WERI-Rb-1 (cell line): ENCODE data around the gene PSMF1.

Experiments
- DNase-seq: peaks from one replicate; pipeline ENCODE4 v3.0.0-alpha.2; 2020
- H3K27ac ChIP-seq: fragments of 250-450 bp; sonication (Bioruptor Pico); 2 replicates; pipeline ENCODE4 v1.5.1; 2020; ENCODE audit warnings: mild to moderate bottlenecking, moderate library complexity
- H3K27me3 ChIP-seq: fragments of 250-450 bp; sonication (Bioruptor Pico); 2 replicates; pipeline ENCODE4 v1.5.1; 2021; ENCODE audit warnings: mild to moderate bottlenecking, low read depth, moderate library complexity; ENCODE audit not compliant: insufficient read depth, severe bottlenecking
- H3K36me3 ChIP-seq: fragments of 250-450 bp; sonication (Bioruptor Pico); 2 replicates; pipeline ENCODE4 v1.5.1; 2020; ENCODE audit warnings: mild to moderate bottlenecking, moderate library complexity
- H3K4me3 ChIP-seq: 2 replicates; pipeline ENCODE4 v1.5.1; 2011; ENCODE audit warnings: low read depth, mild to moderate bottlenecking, control low read depth, low read length
- H3K9me3 ChIP-seq: fragments of 250-450 bp; sonication (Bioruptor Pico); 2 replicates; pipeline ENCODE4 v1.5.1; 2021; ENCODE audit warnings: mild to moderate bottlenecking, moderate library complexity; ENCODE audit not compliant: severe bottlenecking
- TF ChIP-seq, protein P1 (sequence below): IDR thresholded peaks from 2 replicates; pipeline ENCODE4 v1.5.1; 2011; ENCODE audit warnings: low read depth, mild to moderate bottlenecking, control low read depth, inconsistent platforms, low read length

PSMF1 gene

GRCh38 chr20:1118336-1119127 lies at the start of gene PSMF1:
PSMF1 (plus strand) TSS chr20:1118602; CDS start chr20:1118774, 172 bp downstream.
- Histone ChIP-seq H3K9me3 (no peaks in the 10 kb centered on the region), H3K36me3 (peaks cover 20% of the 10 kb centered on the region), H3K4me3 (peak within 1 kb of the TSS; percentile 91), H3K27me3 (no peaks in the 10 kb centered on the region), H3K27ac (peak within 1 kb of the TSS; percentile 79)
- TF ChIP-seq, protein P1, sequence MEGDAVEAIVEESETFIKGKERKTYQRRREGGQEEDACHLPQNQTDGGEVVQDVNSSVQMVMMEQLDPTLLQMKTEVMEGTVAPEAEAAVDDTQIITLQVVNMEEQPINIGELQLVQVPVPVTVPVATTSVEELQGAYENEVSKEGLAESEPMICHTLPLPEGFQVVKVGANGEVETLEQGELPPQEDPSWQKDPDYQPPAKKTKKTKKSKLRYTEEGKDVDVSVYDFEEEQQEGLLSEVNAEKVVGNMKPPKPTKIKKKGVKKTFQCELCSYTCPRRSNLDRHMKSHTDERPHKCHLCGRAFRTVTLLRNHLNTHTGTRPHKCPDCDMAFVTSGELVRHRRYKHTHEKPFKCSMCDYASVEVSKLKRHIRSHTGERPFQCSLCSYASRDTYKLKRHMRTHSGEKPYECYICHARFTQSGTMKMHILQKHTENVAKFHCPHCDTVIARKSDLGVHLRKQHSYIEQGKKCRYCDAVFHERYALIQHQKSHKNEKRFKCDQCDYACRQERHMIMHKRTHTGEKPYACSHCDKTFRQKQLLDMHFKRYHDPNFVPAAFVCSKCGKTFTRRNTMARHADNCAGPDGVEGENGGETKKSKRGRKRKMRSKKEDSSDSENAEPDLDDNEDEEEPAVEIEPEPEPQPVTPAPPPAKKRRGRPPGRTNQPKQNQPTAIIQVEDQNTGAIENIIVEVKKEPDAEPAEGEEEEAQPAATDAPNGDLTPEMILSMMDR: 0 out of 2 replicates have a peak, but pooled peaks have one; percentile 12
- peak; percentile 94 for DNase-seq

GRCh38 chr20:1072258-1072657 lies 46.1 kb upstream of the PSMF1 start:
- Histone ChIP-seq H3K27ac (no peak overlapping the region), H3K27me3 (no peaks in the 10 kb centered on the region), H3K9me3 (no peaks in the 10 kb centered on the region), H3K4me3 (no peak overlapping the region), H3K36me3 (no peaks in the 10 kb centered on the region)
- TF ChIP-seq, protein P1: no peak
- no peak for DNase-seq

GRCh38 chr20:1075616-1076015 lies 42.8 kb upstream of the PSMF1 start:
- no peaks in the 10 kb centered on the region for H3K27me3 ChIP-seq
- H3K36me3 ChIP-seq: no peaks in the 10 kb centered on the region
- TF ChIP-seq, protein P1: no peak
- no peak overlapping the region for H3K4me3 ChIP-seq
- DNase-seq: no peak
- no peaks in the 10 kb centered on the region for H3K9me3 ChIP-seq
- H3K27ac ChIP-seq: no peak overlapping the region

GRCh38 chr20:1081891-1082290 lies 36.5 kb upstream of the PSMF1 start:
- H3K36me3 ChIP-seq: no peaks in the 10 kb centered on the region
- no peaks in the 10 kb centered on the region for H3K27me3 ChIP-seq
- TF ChIP-seq, protein P1: no peak
- no peak overlapping the region for H3K4me3 ChIP-seq
- no peak overlapping the region for H3K27ac ChIP-seq
- DNase-seq: no peak
- peaks cover 2% of the 10 kb centered on the region for H3K9me3 ChIP-seq

- Histone ChIP-seq H3K9me3 (peaks cover 3% of the 10 kb centered on the region), H3K4me3 (no peak overlapping the region), H3K36me3 (no peaks in the 10 kb centered on the region), H3K27ac (no peak overlapping the region), H3K27me3 (no peaks in the 10 kb centered on the region)
- no peak for DNase-seq
- TF ChIP-seq, protein P1: no peak
Measured at GRCh38 chr20:1083431-1084080, 34.8 kb upstream of the PSMF1 start.
